Stimulated activated CD4-positive, alpha-beta T cell treated with anti-CD3 and anti-CD28 coated beads, Interleukin-2, amount 100 ng/mL, for 24 hours (primary cell): ENCODE measurements around the gene IGFBP2.

ENCODE experiments used
- DNase-seq, 2 donors: peaks; one replicate each; pipeline ENCODE4 v3.0.0-alpha.2; 2020

The IGFBP2 gene

GRCh38 chr2:216616083-216616678 is 17.0 kb upstream of the IGFBP2 start:
- DNase-seq, result no peak

GRCh38 chr2:216617159-216617815 is 15.9 kb upstream of the IGFBP2 start:
- no peak for DNase-seq

GRCh38 chr2:216618785-216619184 is 14.4 kb upstream of the IGFBP2 start:
- DNase-seq, result no peak

GRCh38 chr2:216619411-216620393 is 13.5 kb upstream of the IGFBP2 start:
- no peak for DNase-seq

GRCh38 chr2:216620786-216621185 is 12.4 kb upstream of the IGFBP2 start:
- no peak for DNase-seq

GRCh38 chr2:216621292-216621691 is 11.9 kb upstream of the IGFBP2 start:
- no peak for DNase-seq

- DNase-seq, result no peak
These were observed 10.7 kb upstream of the IGFBP2 start for GRCh38 chr2:216622526-216622925.

GRCh38 chr2:216624251-216624650 is 9.0 kb upstream of the IGFBP2 start:
- DNase-seq, result no peak

- no peak for DNase-seq
These were observed 6.9 kb upstream of the IGFBP2 start for GRCh38 chr2:216626168-216626874.

- DNase-seq, result no peak
These were observed 6.4 kb upstream of the IGFBP2 start for GRCh38 chr2:216626875-216627245.

- no peak for DNase-seq
These were observed 3.4 kb upstream of the IGFBP2 start for GRCh38 chr2:216629784-216630183.

- no peak for DNase-seq
These were observed 771 bp upstream of the IGFBP2 start for GRCh38 chr2:216632346-216632951.

GRCh38 chr2:216633616-216634369 is 573 bp downstream of the IGFBP2 start:
- DNase-seq, result peak in 1 of 2 donors; percentile 19

- DNase-seq, result no peak
These were observed 1.3 kb downstream of the IGFBP2 start for GRCh38 chr2:216634370-216635148.

GRCh38 chr2:216635171-216635570 is 2.0 kb downstream of the IGFBP2 start:
- DNase-seq, result no peak

GRCh38 chr2:216635701-216636550 is 2.7 kb downstream of the IGFBP2 start:
- DNase-seq, result no peak

GRCh38 chr2:216636551-216637450 is 3.6 kb downstream of the IGFBP2 start:
- no peak for DNase-seq

GRCh38 chr2:216637472-216637871 is 4.3 kb downstream of the IGFBP2 start:
- no peak for DNase-seq
